Bronchial epithelial cell (primary cell): ENCODE results near the gene SYNGAP1. TPM values are rescaled to one million over a fixed set of nuclear protein-coding genes. Genes with fewer than 3 reads are reported as not detected.
"Not testable (repeated sequence)": the region's sequence is repeated elsewhere in the genome, so short reads cannot be mapped to it uniquely, and the experiment has no call there.

Experiments used
- DNase-seq: peaks from one replicate; pipeline ENCODE4 v3.0.0-alpha.2; 2010; ENCODE audit warnings: low read depth
- FAIRE-seq: peaks from 2 replicates; lab custom pipeline; 2011; peaks lifted over from hg19 to GRCh38; lab: Jason Lieb, UNC
- H3K27me3 ChIP-seq: 2 replicates; pipeline ENCODE4 v1.5.1; 2011; ENCODE audit warnings: low read length; ENCODE audit not compliant: control insufficient read depth, insufficient read depth
- H3K36me3 ChIP-seq: 2 replicates; pipeline ENCODE4 v1.5.1; 2011; ENCODE audit warnings: low read length; ENCODE audit not compliant: control insufficient read depth, insufficient read depth
- H3K4me3 ChIP-seq: 2 replicates; pipeline ENCODE4 v1.5.1; 2011; ENCODE audit warnings: mild to moderate bottlenecking, low read depth, low read length, control low read depth
- total RNA-seq: library from RNA; depleted of rRNA; stranded (reverse); fragments of >200 nt; gene quantifications from 2 replicates; pipeline ENCODE4 v1.2.1, GENCODE V29; 2014
- TF ChIP-seq, protein P1 (sequence below): IDR thresholded peaks from 2 replicates; pipeline ENCODE4 v1.5.1; 2011; ENCODE audit warnings: mild to moderate bottlenecking, moderate library complexity, low read length, control low read depth, inconsistent platforms; ENCODE audit not compliant: insufficient read depth, severe bottlenecking

SYNGAP1 gene
- 0.79 and 0.90 TPM in 2 replicates for total RNA-seq

DNA sequence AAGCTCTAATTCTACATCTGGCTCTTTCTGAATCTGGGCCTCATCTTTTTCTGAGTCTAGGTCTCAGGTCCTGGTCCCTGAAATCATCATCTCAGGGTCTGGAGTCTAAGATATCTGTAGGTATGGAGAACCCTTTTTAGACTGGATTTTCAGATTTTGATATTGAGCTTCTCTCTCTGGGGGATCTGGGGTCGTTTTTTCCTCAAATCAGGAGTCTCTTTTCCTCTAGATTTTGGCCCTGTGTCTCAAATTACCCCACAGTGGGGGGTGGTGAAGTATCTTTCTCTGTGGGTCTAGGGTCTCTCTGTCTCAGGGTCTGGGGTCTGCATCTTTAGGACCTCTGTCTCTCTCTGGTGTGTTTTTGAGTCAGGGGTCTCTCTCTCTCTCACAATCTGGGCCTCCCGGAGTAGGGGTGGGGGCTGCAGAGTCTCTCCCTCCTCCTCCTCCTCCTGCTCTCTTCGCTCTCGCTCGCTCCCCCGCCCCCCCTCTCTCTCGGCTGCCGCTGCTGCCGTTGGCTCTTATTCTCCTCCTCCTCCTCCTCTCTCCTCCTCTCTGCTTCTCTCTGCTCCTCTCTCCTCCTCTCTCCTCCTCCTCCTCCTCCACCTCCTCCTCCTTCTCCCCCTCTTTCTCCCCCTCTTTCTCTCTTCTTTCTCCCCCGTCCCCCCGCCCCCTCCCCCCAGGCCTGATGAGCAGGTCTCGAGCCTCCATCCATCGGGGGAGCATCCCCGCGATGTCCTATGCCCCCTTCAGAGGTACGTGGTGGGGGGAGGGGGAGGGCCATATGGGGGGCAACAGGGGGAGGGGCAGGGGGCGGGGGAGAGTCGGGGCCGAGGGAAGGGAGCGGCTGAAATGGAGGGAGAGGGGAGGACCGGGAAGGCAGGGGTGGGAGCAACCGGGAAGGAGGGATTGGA is at the start of gene SYNGAP1:
TSS of gene SYNGAP1 (plus strand) at position 486 of the 911 bp plus-strand sequence. CDS start at position 686, 200 bp downstream.
- Histone ChIP-seq H3K27me3 (no peaks in the 10 kb centered on the region), H3K4me3 (no peak within 1 kb of the TSS), H3K36me3 (peaks cover 2% of the 10 kb centered on the region)
- DNase-seq (no peak), FAIRE-seq (no peak)
- TF ChIP-seq, protein P1, sequence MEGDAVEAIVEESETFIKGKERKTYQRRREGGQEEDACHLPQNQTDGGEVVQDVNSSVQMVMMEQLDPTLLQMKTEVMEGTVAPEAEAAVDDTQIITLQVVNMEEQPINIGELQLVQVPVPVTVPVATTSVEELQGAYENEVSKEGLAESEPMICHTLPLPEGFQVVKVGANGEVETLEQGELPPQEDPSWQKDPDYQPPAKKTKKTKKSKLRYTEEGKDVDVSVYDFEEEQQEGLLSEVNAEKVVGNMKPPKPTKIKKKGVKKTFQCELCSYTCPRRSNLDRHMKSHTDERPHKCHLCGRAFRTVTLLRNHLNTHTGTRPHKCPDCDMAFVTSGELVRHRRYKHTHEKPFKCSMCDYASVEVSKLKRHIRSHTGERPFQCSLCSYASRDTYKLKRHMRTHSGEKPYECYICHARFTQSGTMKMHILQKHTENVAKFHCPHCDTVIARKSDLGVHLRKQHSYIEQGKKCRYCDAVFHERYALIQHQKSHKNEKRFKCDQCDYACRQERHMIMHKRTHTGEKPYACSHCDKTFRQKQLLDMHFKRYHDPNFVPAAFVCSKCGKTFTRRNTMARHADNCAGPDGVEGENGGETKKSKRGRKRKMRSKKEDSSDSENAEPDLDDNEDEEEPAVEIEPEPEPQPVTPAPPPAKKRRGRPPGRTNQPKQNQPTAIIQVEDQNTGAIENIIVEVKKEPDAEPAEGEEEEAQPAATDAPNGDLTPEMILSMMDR: no peak

DNA sequence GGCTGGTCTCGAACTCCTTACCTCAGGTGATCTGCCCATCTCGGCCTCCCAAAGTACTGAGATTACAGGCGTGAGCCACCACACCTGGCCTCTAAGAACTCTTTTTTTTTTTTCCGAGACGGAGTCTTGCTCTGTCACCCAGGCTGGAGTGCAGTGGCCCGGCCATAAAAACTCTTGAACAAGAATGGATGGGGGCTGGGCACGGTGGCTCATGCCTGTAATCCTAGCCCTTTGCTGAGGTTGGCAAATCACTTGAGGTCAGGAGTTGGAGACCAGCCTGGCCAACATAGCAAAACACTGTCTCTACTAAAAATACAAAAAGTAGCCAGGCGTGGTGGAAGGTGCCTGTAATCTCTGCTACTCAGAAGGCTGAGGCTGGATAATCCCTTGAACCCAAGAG is 48.0 kb upstream of the SYNGAP1 start:
- not testable (repeated sequence) for H3K36me3 ChIP-seq, DNase-seq, FAIRE-seq, H3K4me3 ChIP-seq, H3K27me3 ChIP-seq

DNA sequence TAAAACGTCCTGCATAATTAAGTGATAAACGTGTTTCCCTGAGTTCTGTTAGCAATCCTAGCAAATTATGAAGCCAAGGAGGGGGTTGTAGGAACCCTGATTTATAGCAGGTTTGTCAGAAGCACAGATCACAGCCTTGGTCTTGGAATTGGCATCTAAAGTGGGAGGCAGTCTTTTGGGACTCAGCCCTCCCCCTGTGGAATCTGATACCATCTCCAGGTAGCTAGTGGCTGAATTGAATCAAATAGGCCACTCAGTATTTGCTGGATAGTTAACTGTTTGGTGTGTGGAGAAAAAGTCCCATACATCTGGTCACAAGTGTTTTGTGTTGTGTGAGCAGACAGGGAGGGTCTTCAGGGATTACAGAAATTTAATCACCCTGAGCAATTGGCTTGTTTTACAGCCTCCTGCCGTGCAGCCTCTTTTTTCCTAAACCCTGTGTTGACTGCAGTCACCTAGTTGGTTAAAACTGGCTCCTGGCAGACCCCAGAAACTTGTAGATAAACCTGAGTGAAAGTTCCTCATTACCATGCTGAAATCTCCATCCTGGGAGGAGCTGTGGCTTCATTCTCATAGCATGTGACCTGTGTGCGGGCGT is 47.2 kb upstream of the SYNGAP1 start:
- TF ChIP-seq, protein P1: no peak
- FAIRE-seq (no peak), DNase-seq (no peak)
- Histone ChIP-seq H3K27me3 (no peaks in the 10 kb centered on the region), H3K36me3 (no peaks in the 10 kb centered on the region), H3K4me3 (no peak overlapping the region)

DNA sequence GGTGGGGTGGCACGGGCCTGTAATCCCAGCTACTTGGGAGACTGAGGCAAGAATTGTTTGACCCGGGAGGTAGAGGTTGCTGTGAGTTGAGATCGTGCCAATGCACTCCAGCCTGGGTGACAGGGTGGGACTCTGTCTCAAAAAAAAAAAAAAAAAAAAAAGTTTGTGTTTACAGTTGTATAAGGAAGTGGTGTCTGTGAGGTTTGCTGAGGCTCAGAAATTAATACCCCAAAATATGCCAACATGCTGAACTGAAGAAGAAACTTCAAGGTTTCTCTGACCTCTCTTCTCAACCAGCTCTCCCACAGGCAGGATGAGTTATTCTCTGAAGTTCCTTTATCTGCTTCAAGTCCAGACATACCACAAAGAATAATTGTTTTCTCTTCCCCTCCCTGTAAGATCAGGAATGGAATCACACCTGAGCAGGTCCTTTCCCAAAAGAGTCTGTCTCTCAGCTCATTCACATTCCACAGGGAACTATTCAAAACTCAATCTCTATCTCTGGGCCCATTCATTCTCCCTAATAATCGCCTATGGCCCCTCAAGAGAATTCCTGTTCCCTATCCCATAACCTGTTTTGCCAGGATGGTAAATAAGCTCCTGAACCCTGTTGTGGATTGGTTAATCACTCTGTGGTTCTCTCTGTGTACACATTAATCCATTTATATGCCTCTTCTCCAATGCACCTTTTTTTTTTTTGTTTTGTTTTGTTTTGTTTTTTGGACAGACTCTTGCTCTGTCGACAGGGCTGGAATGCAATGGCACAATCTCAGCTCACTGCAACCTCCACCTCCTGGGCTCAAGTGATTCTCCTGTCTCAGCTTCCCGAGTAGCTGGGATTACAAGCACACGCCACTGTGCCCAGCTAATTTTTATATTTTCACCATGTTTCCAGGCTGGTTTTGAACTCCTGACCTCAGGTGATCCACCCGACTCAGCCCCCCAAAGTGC is 45.6 kb upstream of the SYNGAP1 start:
- Histone ChIP-seq H3K27me3 (no peaks in the 10 kb centered on the region), H3K36me3 (no peaks in the 10 kb centered on the region), H3K4me3 (no peak overlapping the region)
- DNase-seq (peak; percentile 37), FAIRE-seq (no peak)
- TF ChIP-seq, protein P1: no peak

DNA sequence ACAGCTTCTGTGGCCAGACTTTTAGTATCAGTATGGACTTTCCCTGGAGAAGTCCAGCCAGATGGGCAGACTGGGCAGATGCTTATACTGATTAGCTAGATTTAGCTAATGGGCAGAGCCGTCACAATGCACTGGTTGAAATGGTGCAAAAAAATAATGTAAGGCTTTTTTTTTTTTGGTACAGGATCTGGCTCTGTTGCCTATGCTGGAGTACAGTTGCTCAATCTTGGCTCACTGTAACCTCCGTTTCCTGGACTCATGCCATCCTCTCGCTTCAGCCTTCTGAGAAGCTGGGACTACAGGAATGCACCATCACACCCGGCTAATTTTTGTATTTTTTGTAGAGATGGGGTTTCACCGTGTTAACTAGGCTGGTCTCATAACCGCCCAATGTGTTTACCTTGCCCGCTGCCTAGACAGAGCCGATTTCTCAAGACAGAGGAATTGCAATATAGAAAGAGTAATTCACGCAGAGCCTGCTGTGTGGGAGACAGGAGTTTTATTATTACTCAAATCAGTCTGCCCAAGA is 44.7 kb upstream of the SYNGAP1 start:
- Histone ChIP-seq H3K36me3 (no peaks in the 10 kb centered on the region), H3K27me3 (no peaks in the 10 kb centered on the region), H3K4me3 (no peak overlapping the region)
- DNase-seq: peak; percentile 85
- FAIRE-seq: no peak
- TF ChIP-seq, protein P1: no peak
